Spleen (tissue), 11 donors: ENCODE measurements around the gene CCDC47. TPM values are rescaled to one million over a fixed set of nuclear protein-coding genes. Genes with fewer than 3 reads are reported as not detected.
A peak's percentile ranks its signal among the peaks of the same experiment; 100 is the strongest.

ENCODE experiments used
- DNase-seq: peaks from one replicate; pipeline ENCODE4 v3.0.0-alpha.2; 2020
- H3K27ac ChIP-seq, 8 donors: fragments of 200-600 bp; sonication (generic) in 7 of 8; 1 replicate in 4 of 8; 2 replicates in 4 of 8; pipeline versions ENCODE4 v1.5.0 to v1.8.0; 2016 to 2021; ENCODE audit warnings: inconsistent platforms in 4 of 8, mild to moderate bottlenecking in 4 of 8, moderate library complexity in 1 of 8
- H3K27me3 ChIP-seq, 7 donors: fragments of 200-600 bp; sonication (generic) in 6 of 7; replicated peaks in 1 of 7; 1 replicate in 4 of 7; 2 replicates in 3 of 7; pipeline versions ENCODE4 v1.5.0 to v1.8.0; 2016 to 2021; ENCODE audit warnings: inconsistent platforms in 3 of 7, mild to moderate bottlenecking in 1 of 7
- H3K36me3 ChIP-seq, 6 donors: fragments of 200-600 bp; sonication (generic) in 5 of 6; 1 replicate in 4 of 6; 2 replicates in 2 of 6; pipeline versions ENCODE4 v1.5.0 to v1.8.0; 2016 to 2021; ENCODE audit warnings: inconsistent platforms in 2 of 6
- H3K4me1 ChIP-seq, 6 donors: fragments of 200-600 bp; sonication (generic) in 5 of 6; 1 replicate in 3 of 6; 2 replicates in 3 of 6; pipeline versions ENCODE4 v1.5.0 to v1.8.0; 2016 to 2021; ENCODE audit warnings: inconsistent platforms in 3 of 6
- H3K4me3 ChIP-seq, 8 donors: fragments of 200-600 bp; sonication (generic) in 7 of 8; 1 replicate in 4 of 8; 2 replicates in 4 of 8; pipeline versions ENCODE4 v1.5.0 to v1.8.0; 2016 to 2021; ENCODE audit warnings: inconsistent platforms in 4 of 8, mild to moderate bottlenecking in 4 of 8, moderate library complexity in 2 of 8
- H3K9me3 ChIP-seq, 8 donors: fragments of 200-600 bp; sonication (generic) in 7 of 8; 1 replicate in 4 of 8; 2 replicates in 4 of 8; pipeline versions ENCODE4 v1.5.0 to v1.8.0; 2016 to 2021; ENCODE audit warnings: inconsistent platforms in 4 of 8
- POLR2A ChIP-seq, 3 donors: fragments of 450-650 bp; IDR thresholded peaks; one replicate each; pipeline ENCODE4 v1.5.1; 2017; ENCODE audit warnings: antibody characterized with exemption in 3 of 3, mild to moderate bottlenecking in 1 of 3
- POLR2AphosphoS5 ChIP-seq, 3 donors: sonication (generic); formaldehyde crosslinking; IDR thresholded peaks; one replicate each; pipeline ENCODE4 v1.5.1; 2017; ENCODE audit warnings: antibody characterized with exemption in 3 of 3
- WGBS, 5 donors: extraction: QIAGEN DNeasy Blood & Tissue Kit in 3 of 5; methylation state at CpG; one replicate each; pipeline versions ENCODE4 v1.1.5 to v1.1.7; 2013 to 2018; 5-methylcytosine and 5-hydroxymethylcytosine counted together
- intact Hi-C: fragments of 100-400 bp; cut with DNase I; formaldehyde crosslinking; loops from one replicate; pipeline ENCODE4 v1.15.0; 2023; ENCODE audit warnings: low total_unique reads
- polyA plus RNA-seq, 3 donors: library from polyadenylated mRNA; stranded (reverse); fragments of 200-250 nt; gene quantifications; one replicate each; pipeline ENCODE4 v1.2.1, GENCODE V29; 2013
- total RNA-seq, 7 donors: library from RNA; depleted of rRNA in 3 of 7; stranded (reverse); fragments of >200 nt in 3 of 7; fragmentation: NEBNext Ultra II Directional in 4 of 7; extraction: Animal tissue kit (Norgen Biotek cat#: 25700) in 4 of 7; gene quantifications; one replicate each; pipeline versions ENCODE4 v1.1.0 to v1.2.1, GENCODE V29; 2016 to 2021
- TF ChIP-seq, protein P1 (sequence below), 11 experiments: fragments of 200-600 bp in 7 of 11; fragments of 450-650 bp in 4 of 11; sonication (generic) in 4 of 11; IDR thresholded peaks in 8 of 11; conservative IDR thresholded peaks in 3 of 11; 1 replicate in 7 of 11; 2 replicates in 4 of 11; pipeline versions ENCODE4 v1.4.0 to v1.8.0; 2016 to 2021; ENCODE audit warnings: antibody characterized with exemption in 11 of 11, inconsistent platforms in 4 of 11, mild to moderate bottlenecking in 1 of 11
- donor health status: healthy with polysubstance abuse.
- donor health status: DM: no; HTN: no; CAD: no; lungs with moderate emphysema.
- donor health status: DM: no; HTN: no; CAD: no.
- donor health status: Bipolar disorder and iron deficiency.
- donor health status: healthy.
- donor health status: DM: no; HTN: no; CAD: no.
- donor health status: DM: yes; HTN: yes; CAD: no.

Gene CCDC47
- total and polyA plus RNA-seq, 10 donors = 8.9 to 74.0 (median 51.5) TPM

DNA sequence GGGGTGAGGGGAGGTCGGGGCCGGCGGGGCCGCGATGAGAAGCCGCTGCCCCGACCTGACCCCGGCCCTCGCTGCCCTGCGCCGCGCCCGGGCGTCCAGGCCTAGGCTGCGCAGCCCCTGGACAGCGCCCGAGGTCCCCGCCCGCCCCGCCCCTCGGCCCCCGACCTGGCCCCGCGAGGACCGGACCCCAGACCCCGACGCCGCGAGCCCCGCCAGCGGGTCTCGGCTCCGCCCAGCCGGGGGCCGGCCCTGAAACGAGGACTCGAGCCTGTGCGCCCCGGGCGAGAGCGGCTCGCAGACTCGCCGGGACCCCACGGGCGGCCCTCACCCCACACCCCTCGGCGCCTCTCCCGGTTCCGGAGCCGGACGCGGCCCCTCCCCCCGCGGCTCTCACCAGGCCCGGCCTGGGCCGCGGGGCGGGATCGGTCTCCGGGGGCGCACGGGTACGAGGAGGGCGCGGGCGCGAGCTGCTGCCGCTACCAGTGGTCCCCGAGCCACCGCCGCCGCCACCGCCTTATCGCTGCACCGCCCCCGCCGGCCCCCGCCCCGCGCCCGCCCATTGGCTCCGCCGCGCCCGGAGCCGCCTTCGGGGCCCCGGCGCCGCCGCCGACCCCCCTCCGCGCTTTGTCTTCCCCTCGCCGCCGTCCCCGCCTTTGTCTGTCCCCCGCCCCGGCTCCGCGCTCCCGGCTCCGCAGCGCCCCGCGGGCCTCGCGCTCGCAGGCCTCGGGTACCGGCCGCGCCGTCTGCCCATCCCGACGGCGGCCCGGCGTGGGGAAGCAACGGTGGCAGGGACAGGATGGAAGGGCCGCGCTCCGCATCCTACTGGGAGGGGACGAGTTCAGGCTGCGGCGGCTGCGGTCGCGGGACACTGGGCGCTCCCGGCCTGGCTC, 73.5 kb downstream of the CCDC47 start, which contains the start of gene LIMD2:
LIMD2 (minus strand) TSS at position 488 of the 890 bp plus-strand sequence. CDS start 827 bp downstream, outside the sequence.
- Histone ChIP-seq H3K27ac (peak within 1 kb of the TSS; percentile 93 to 100 (median 98)), H3K4me3 (peak within 1 kb of the TSS; percentile 80 to 99 (median 90)), H3K4me1 (peaks cover 49 to 93% (median 79%) of the 10 kb centered on the region in 6 donors), H3K36me3 (peaks cover 0 to 63% (median 23%) of the 10 kb centered on the region in 6 donors), H3K27me3 (no peaks in the 10 kb centered on the region), H3K9me3 (no peaks in the 10 kb centered on the region)
- intact Hi-C loops = loop anchor here (10.0 kb wide), 3 partner anchors 45 to 125 kb away; partner anchors contain the start of genes FTSJ3, MAP3K3, PSMC5 and STRADA
- WGBS, 5 donors = 0 to 2% (median 1%) methylated on average over 26 to 133 of the region's 133 CpGs
- peak; percentile 97 for DNase-seq
- peak in 1 of 3 donors; percentile 73 for TF ChIP-seq POLR2A (IDR thresholded peaks at IDR 0.05)
- TF ChIP-seq, protein P1, sequence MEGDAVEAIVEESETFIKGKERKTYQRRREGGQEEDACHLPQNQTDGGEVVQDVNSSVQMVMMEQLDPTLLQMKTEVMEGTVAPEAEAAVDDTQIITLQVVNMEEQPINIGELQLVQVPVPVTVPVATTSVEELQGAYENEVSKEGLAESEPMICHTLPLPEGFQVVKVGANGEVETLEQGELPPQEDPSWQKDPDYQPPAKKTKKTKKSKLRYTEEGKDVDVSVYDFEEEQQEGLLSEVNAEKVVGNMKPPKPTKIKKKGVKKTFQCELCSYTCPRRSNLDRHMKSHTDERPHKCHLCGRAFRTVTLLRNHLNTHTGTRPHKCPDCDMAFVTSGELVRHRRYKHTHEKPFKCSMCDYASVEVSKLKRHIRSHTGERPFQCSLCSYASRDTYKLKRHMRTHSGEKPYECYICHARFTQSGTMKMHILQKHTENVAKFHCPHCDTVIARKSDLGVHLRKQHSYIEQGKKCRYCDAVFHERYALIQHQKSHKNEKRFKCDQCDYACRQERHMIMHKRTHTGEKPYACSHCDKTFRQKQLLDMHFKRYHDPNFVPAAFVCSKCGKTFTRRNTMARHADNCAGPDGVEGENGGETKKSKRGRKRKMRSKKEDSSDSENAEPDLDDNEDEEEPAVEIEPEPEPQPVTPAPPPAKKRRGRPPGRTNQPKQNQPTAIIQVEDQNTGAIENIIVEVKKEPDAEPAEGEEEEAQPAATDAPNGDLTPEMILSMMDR (IDR thresholded peaks at IDR 0.05 in 8 of 11, conservative IDR thresholded peaks at IDR 0.05 in 3 of 11) = no peak
- TF ChIP-seq POLR2AphosphoS5 (IDR thresholded peaks at IDR 0.05) = peak; percentile 65 to 72 (median 68)

DNA sequence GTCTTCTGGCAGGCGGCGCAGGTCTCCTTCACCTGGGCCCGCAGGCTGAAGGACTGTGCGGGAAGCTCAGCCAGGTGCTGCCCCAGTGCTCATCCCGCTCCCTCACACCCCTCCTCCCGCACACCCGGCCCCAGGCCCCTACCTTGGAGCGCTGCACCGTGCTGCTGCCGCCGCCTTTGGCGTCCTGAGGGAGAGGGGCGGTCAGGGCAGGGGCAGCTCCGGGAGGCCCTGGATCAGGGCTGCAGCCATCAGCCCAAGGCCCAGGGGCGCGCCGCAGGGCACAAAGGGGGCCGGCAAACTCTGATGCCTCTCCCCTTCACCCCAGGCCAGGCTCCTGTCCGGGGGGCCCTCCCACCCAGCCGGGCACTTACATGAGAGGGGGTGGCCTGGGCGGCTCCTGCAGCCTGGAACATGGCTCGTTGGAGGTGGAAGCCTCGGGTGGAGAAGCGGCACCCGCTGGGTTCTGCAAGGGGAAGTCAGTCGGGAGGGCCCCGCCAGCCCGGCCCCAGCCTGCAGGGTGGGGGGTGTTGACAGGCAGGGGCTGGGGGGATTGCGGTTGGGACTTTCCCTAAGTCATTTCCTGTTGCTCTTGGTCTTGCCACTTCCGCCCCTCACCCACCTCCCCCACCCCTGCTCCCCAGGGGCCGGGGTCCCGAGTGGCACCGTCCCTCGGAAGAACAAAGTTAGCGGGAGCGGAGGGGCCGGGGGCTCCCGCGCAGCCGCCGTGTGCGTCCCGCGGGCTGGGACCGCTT, 74.3 kb downstream of the CCDC47 start:
- Histone ChIP-seq H3K9me3 (no peaks in the 10 kb centered on the region), H3K36me3 (peaks cover 0 to 63% (median 24%) of the 10 kb centered on the region in 6 donors), H3K4me1 (peaks cover 51 to 94% (median 80%) of the 10 kb centered on the region in 6 donors), H3K27ac (peak overlapping the region; percentile 93 to 100 (median 98)), H3K4me3 (peak overlapping the region; percentile 80 to 99 (median 90)), H3K27me3 (no peaks in the 10 kb centered on the region)
- TF ChIP-seq, protein P1 (IDR thresholded peaks at IDR 0.05 in 8 of 11, conservative IDR thresholded peaks at IDR 0.05 in 3 of 11) = peak in 1 of 11 experiments; percentile 15
- TF ChIP-seq POLR2AphosphoS5 (IDR thresholded peaks at IDR 0.05) (peak; percentile 83 to 93 (median 86)), POLR2A (IDR thresholded peaks at IDR 0.05) (peak in 1 of 3 donors; percentile 11)
- DNase-seq = peak; percentile 98
- intact Hi-C loops = loop anchor here (10.0 kb wide), 3 partner anchors 46 to 126 kb away; partner anchors contain the start of genes FTSJ3, MAP3K3, PSMC5 and STRADA
- WGBS, 5 donors = 4 to 9% (median 5%) methylated on average over 28 to 45 of the region's 45 CpGs

DNA sequence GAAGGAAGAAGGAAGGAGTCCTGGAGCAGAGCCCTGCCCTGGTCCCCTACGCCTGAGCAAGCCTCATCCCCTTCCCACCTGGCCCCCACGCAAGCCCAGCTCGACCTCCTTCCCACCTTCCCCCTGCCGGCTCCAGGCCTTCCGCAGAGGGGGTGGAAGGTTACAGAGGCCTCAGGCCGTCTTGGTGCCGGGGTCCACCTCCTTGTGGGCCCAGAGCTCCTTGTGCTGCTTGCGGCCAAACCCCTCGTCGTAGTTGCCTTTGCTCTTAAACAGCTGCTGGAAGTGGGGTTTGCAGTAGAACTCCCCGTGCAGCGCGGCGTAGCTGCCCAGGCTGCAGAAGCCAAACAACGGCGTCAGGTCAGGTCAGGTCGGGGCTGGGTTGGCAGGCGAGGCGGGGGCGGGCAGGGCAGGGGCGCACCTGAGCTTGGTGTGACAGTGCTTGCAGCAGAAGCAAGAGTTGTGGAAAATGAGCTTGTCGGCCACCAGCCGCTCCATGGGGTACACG, 75.0 kb downstream of the CCDC47 start:
- 11 to 42% (median 22%) methylated on average over 14 to 24 of the region's 24 CpGs for WGBS, 5 donors
- intact Hi-C loops = loop anchor here (10.0 kb wide), 3 partner anchors 46 to 126 kb away; partner anchors contain the start of genes FTSJ3, MAP3K3, PSMC5 and STRADA
- peak overlapping the region; percentile 80 to 99 (median 90) for H3K4me3 ChIP-seq
- TF ChIP-seq POLR2AphosphoS5 (IDR thresholded peaks at IDR 0.05) (no peak), POLR2A (IDR thresholded peaks at IDR 0.05) (no peak)
- TF ChIP-seq, protein P1 (IDR thresholded peaks at IDR 0.05 in 8 of 11, conservative IDR thresholded peaks at IDR 0.05 in 3 of 11) = no peak
- peak; percentile 86 for DNase-seq
- H3K9me3 ChIP-seq = no peaks in the 10 kb centered on the region
- H3K27me3 ChIP-seq = no peaks in the 10 kb centered on the region
- peak overlapping the region; percentile 93 to 100 (median 98) for H3K27ac ChIP-seq
- H3K4me1 ChIP-seq = peaks cover 51 to 93% (median 77%) of the 10 kb centered on the region in 6 donors
- H3K36me3 ChIP-seq = peaks cover 3 to 63% (median 24%) of the 10 kb centered on the region in 6 donors
